ENCODE data around the gene FOXO6. TPM values are rescaled to one million over a fixed set of nuclear protein-coding genes. Genes with fewer than 3 reads are reported as not detected.

Gene FOXO6
- total RNA-seq, 1 donor from 2014 or later = 11.7 TPM

DNA sequence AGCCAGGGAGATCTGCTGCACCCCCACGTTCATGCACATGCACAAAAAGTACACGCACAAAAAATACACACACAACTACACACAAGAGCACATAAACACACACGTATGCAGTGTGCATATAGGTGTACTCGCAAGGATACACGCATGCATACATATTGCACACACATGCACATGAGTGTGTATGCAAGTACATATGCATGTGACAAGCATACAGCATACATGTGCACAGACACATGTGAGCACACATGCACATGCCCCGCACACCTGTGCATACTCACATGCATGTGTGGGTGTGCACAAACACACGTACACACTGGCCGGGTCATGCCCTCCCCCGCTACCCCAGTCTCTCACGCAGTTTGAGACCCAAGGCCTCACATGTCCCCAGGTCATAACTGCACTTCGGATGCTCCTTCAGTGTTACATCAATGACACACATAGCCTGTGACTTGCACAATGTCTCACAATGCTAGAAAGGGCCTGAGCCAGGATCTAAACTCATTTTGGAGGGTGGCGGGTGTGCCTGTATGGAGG is 52.6 kb downstream of the FOXO6 start:
- Mint-ChIP-seq H3K36me3 (ENCODE audit: unreplicated experiment) (peaks cover 6% of the 10 kb centered on the region), H3K4me3 (ENCODE audit: unreplicated experiment) (no peak overlapping the region), H3K4me1 (ENCODE audit: low read depth, unreplicated experiment) (peaks cover 18% of the 10 kb centered on the region), H3K27me3 (ENCODE audit: unreplicated experiment) (peaks cover 15% of the 10 kb centered on the region), H3K9me3 (ENCODE audit: unreplicated experiment) (peaks cover 16% of the 10 kb centered on the region), H3K27ac (ENCODE audit: unreplicated experiment) (no peak overlapping the region)
- no peak for TF ChIP-seq CTCF (IDR thresholded peaks at IDR 0.05; ENCODE audit: partially characterized antibody, unreplicated experiment)
- no peak for DNase-seq

GRCh38 chr1:41414296-41414695 is 53.1 kb downstream of the FOXO6 start:
- no peak for TF ChIP-seq CTCF (IDR thresholded peaks at IDR 0.05; ENCODE audit: partially characterized antibody, unreplicated experiment)
- Mint-ChIP-seq H3K9me3 (ENCODE audit: unreplicated experiment) (peaks cover 16% of the 10 kb centered on the region), H3K4me3 (ENCODE audit: unreplicated experiment) (no peak overlapping the region), H3K36me3 (ENCODE audit: unreplicated experiment) (peaks cover 6% of the 10 kb centered on the region), H3K4me1 (ENCODE audit: low read depth, unreplicated experiment) (peaks cover 18% of the 10 kb centered on the region), H3K27me3 (ENCODE audit: unreplicated experiment) (peaks cover 15% of the 10 kb centered on the region), H3K27ac (ENCODE audit: unreplicated experiment) (no peak overlapping the region)
- DNase-seq = no peak

DNA sequence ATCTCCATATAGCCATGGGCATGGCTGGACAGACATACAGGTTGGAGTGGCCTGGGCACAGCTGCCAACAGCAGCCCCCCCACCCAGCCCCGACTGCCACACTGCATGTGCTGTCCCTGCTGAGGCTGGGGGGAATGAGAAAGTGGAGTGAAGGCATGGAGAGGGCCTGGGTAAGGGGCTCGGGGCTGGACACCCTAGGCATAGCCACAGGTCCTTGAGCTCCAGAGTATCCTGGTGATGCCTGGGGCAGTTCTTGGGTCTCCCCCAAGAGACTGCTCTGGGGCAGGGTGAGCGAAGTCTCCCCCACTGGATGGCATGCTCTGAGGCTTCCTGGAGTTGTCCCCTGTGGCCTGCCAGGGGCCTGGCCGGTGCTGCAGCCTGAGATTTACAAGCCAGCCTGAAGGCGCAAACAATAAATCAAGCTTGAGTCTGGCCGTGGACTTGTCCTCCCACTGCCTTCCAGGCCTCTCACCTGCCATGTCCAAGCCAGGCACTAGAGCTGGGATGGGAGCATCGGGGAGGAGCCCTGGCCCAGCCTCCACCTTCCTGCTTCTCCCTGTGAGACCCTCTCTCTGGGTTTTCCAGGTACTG is 53.6 kb downstream of the FOXO6 start:
- no peak for TF ChIP-seq CTCF (IDR thresholded peaks at IDR 0.05; ENCODE audit: partially characterized antibody, unreplicated experiment)
- H3K27me3 Mint-ChIP-seq (ENCODE audit: unreplicated experiment) = peaks cover 15% of the 10 kb centered on the region
- no peak overlapping the region for H3K4me3 Mint-ChIP-seq (ENCODE audit: unreplicated experiment)
- DNase-seq = no peak
- H3K4me1 Mint-ChIP-seq (ENCODE audit: low read depth, unreplicated experiment) = peaks cover 18% of the 10 kb centered on the region
- peaks cover 16% of the 10 kb centered on the region for H3K9me3 Mint-ChIP-seq (ENCODE audit: unreplicated experiment)
- peaks cover 6% of the 10 kb centered on the region for H3K36me3 Mint-ChIP-seq (ENCODE audit: unreplicated experiment)
- H3K27ac Mint-ChIP-seq (ENCODE audit: unreplicated experiment) = no peak overlapping the region

GRCh38 chr1:41416081-41416480 is 54.8 kb downstream of the FOXO6 start:
- Mint-ChIP-seq H3K27me3 (ENCODE audit: unreplicated experiment) (peaks cover 12% of the 10 kb centered on the region), H3K27ac (ENCODE audit: unreplicated experiment) (no peak overlapping the region), H3K36me3 (ENCODE audit: unreplicated experiment) (no peaks in the 10 kb centered on the region), H3K4me3 (ENCODE audit: unreplicated experiment) (no peak overlapping the region), H3K4me1 (ENCODE audit: low read depth, unreplicated experiment) (peaks cover 17% of the 10 kb centered on the region), H3K9me3 (ENCODE audit: unreplicated experiment) (peaks cover 16% of the 10 kb centered on the region)
- no peak for TF ChIP-seq CTCF (IDR thresholded peaks at IDR 0.05; ENCODE audit: partially characterized antibody, unreplicated experiment)
- no peak for DNase-seq

- Mint-ChIP-seq H3K9me3 (ENCODE audit: unreplicated experiment) (peaks cover 16% of the 10 kb centered on the region), H3K27me3 (ENCODE audit: unreplicated experiment) (peaks cover 12% of the 10 kb centered on the region), H3K4me3 (ENCODE audit: unreplicated experiment) (no peak overlapping the region), H3K4me1 (ENCODE audit: low read depth, unreplicated experiment) (peaks cover 17% of the 10 kb centered on the region), H3K27ac (ENCODE audit: unreplicated experiment) (no peak overlapping the region), H3K36me3 (ENCODE audit: unreplicated experiment) (no peaks in the 10 kb centered on the region)
- DNase-seq = peak; percentile 78
- TF ChIP-seq CTCF (IDR thresholded peaks at IDR 0.05; ENCODE audit: partially characterized antibody, unreplicated experiment) = peak; percentile 88
These were observed 55.5 kb downstream of the FOXO6 start for GRCh38 chr1:41416552-41417334.
